H1 (cell line): ENCODE results near the gene PUSL1. TPM values are rescaled to one million over a fixed set of nuclear protein-coding genes. Genes with fewer than 3 reads are reported as not detected.

ENCODE experiments used
- BACH1 ChIP-seq: IDR thresholded peaks from 2 replicates; pipeline ENCODE4 v1.6.1; 2012; ENCODE audit warnings: low read length, improper control_type of control experiment
- CEBPB ChIP-seq: IDR thresholded peaks from 2 replicates; pipeline ENCODE4 v1.6.1; 2012; ENCODE audit warnings: low read depth, low read length
- CHD1 ChIP-seq: IDR thresholded peaks from 2 replicates; pipeline ENCODE4 v1.6.1; 2012; ENCODE audit warnings: low read depth, low read length, improper control_type of control experiment
- CHD2 ChIP-seq: IDR thresholded peaks from 2 replicates; pipeline ENCODE4 v1.6.1; 2012; ENCODE audit warnings: low read length, improper control_type of control experiment
- EGR1 ChIP-seq: IDR thresholded peaks from 2 replicates; pipeline ENCODE4 v1.6.1; 2011; ENCODE audit warnings: low read depth, low read length, borderline replicate concordance
- EP300 ChIP-seq, 2 experiments: IDR thresholded peaks; 1 replicate in 1 of 2; 2 replicates in 1 of 2; pipeline ENCODE4 v1.6.1; 2011 to 2012; ENCODE audit warnings: low read depth in 2 of 2, low read length in 2 of 2, mild to moderate bottlenecking in 2 of 2, borderline replicate concordance in 1 of 2, inconsistent platforms in 1 of 2, moderate library complexity in 1 of 2
- HDAC2 ChIP-seq, 2 experiments: fragments of 300-600 bp in 1 of 2; sonication (generic) in 1 of 2; IDR thresholded peaks; 2 replicates each; pipeline ENCODE4 v1.6.1; 2011 to 2012; ENCODE audit warnings: low read depth in 2 of 2, low read length in 2 of 2, mild to moderate bottlenecking in 2 of 2, moderate library complexity in 2 of 2, borderline replicate concordance in 1 of 2, inconsistent platforms in 1 of 2
- JUND ChIP-seq: IDR thresholded peaks from 2 replicates; pipeline ENCODE4 v1.6.1; 2011; ENCODE audit warnings: mild to moderate bottlenecking, improper control_type of control experiment, low read length
- KDM4A ChIP-seq: IDR thresholded peaks from one replicate; pipeline ENCODE4 v1.7.1; 2012; ENCODE audit warnings: low read depth, mild to moderate bottlenecking, moderate library complexity, low read length, inconsistent platforms; ENCODE audit not compliant: severe bottlenecking
- KDM5A ChIP-seq: fragments of 200-600 bp; IDR thresholded peaks from 2 replicates; pipeline ENCODE4 v1.7.1; 2012; ENCODE audit warnings: mild to moderate bottlenecking, low read length, inconsistent platforms, mixed read lengths
- POLR2AphosphoS5 ChIP-seq: IDR thresholded peaks from 2 replicates; pipeline ENCODE4 v1.6.1; 2011; ENCODE audit warnings: low read depth, low read length
- RAD21 ChIP-seq, 2 experiments: IDR thresholded peaks in 1 of 2; conservative IDR thresholded peaks in 1 of 2; 2 replicates each; pipeline ENCODE4 v1.6.1; 2011; ENCODE audit warnings: low read depth in 2 of 2, low read length in 2 of 2, improper control_type of control experiment in 1 of 2, inconsistent platforms in 1 of 2, mild to moderate bottlenecking in 1 of 2, moderate library complexity in 1 of 2
- RBBP5 ChIP-seq: IDR thresholded peaks from 2 replicates; pipeline ENCODE4 v1.7.1; 2012; ENCODE audit warnings: low read depth, mild to moderate bottlenecking, inconsistent platforms, low read length, moderate library complexity, borderline replicate concordance
- RFX5 ChIP-seq: IDR thresholded peaks from 2 replicates; pipeline ENCODE4 v1.6.1; 2011; ENCODE audit warnings: low read depth, low read length, improper control_type of control experiment, borderline replicate concordance
- RNF2 ChIP-seq: fragments of 200-900, 300-1000 bp; sonication (generic); IDR thresholded peaks from 2 replicates; pipeline ENCODE4 v1.7.1; 2016; ENCODE audit warnings: borderline replicate concordance, low read depth, mild to moderate bottlenecking, antibody characterized with exemption, low read length; ENCODE audit not compliant: poor library complexity, severe bottlenecking; ENCODE audit errors: missing control alignments
- RXRA ChIP-seq: IDR thresholded peaks from 2 replicates; pipeline ENCODE4 v1.6.1; 2011; ENCODE audit warnings: low read depth, mild to moderate bottlenecking, low read length, moderate library complexity; ENCODE audit not compliant: insufficient read depth
- SRF ChIP-seq: IDR thresholded peaks from 2 replicates; pipeline ENCODE4 v1.6.1; 2011; ENCODE audit warnings: mild to moderate bottlenecking, low read depth, low read length, moderate library complexity
- TAF7 ChIP-seq: optimal IDR thresholded peaks from 2 replicates; pipeline ENCODE3; 2011; ENCODE audit warnings: low read depth, mild to moderate bottlenecking, inconsistent platforms, low read length, moderate library complexity, borderline replicate concordance
- TBP ChIP-seq: IDR thresholded peaks from 2 replicates; pipeline ENCODE4 v1.6.1; 2011; ENCODE audit warnings: low read depth, low read length, improper control_type of control experiment
- TCF12 ChIP-seq: IDR thresholded peaks from 2 replicates; pipeline ENCODE4 v1.6.1; 2011; ENCODE audit warnings: low read depth, mild to moderate bottlenecking, low read length
- polyA plus RNA-seq, 7 experiments: library from polyadenylated mRNA; depleted of rRNA in 3 of 7; stranded (reverse) in 5 of 7; unstranded in 2 of 7; fragments of >200 nt in 5 of 7; fragments of 200-250 nt in 2 of 7; gene quantifications; 1 replicate in 5 of 7; 2 replicates in 1 of 7; 4 replicates in 1 of 7; pipeline versions ENCODE4 v1.2.1 to v1.2.3, GENCODE V29; 2011 to 2013; ENCODE audit warnings: missing spikeins in 2 of 7, mixed read lengths in 2 of 7
- total RNA-seq: library from RNA; stranded (reverse); fragmentation: NEBNext Ultra II Directional; extraction: Animal tissue kit (Norgen Biotek cat#: 25700); gene quantifications from 2 replicates; pipeline ENCODE4 v1.2.1, GENCODE V29; 2021

PUSL1 gene
- total and polyA plus RNA-seq, 2 of the 8 experiments (the other 6 are each of a cell fraction or from before 2014, with no cell fraction given), result 38.8 to 87.4 TPM

DNA sequence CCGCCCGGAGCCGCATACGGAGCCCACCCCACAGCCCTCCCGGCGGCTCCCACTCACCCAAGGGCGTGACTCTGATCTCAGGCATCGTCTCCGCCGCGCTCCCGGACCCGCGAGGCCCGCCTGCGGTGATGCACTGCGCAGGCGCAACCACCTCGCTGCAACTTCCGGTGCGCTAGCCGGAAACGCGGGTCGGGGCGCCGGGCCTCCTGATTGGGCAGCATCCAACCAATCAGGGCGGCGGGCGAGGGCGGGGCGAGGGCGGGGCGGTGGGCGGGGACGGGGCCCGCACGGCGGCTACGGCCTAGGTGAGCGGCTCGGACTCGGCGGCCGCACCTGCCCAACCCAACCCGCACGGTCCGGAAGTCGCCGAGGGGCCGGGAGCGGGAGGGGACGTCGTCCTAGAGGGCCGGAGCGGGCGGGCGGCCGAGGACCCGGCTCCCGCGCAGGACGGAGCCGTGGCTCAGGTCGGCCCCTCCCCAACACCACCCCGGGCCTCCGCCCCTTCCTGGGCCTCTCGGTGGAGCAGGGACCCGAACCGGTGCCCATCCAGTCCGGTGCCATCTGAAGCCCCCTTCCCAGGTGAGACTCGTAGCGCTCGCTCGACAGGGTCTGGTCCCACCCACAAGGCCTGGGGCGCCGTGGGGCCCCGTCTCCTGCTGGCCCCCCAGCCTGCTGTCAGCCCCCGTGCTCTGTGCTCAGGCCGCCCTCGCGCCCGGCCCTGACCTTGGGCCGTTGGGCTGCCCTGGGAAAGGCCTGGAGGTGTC is 16.3 kb downstream of the PUSL1 start, which contains the start of the genes CPTP and INTS11 (continued):
- TF ChIP-seq POLR2AphosphoS5 (peak; percentile 73; the same call in 1 of the 2 replicates), TBP (peak; percentile 44; the same call in 1 of the 2 replicates), CHD2 (no peak), RBBP5 (0 out of 2 replicates have a peak, but pooled peaks have one; percentile 52), EP300 (IDR thresholded peaks at IDR 0.05; ENCODE audit: borderline replicate concordance in 1 of 2, low read depth in 2 of 2, low read length in 2 of 2) (no peak), TCF12 (no peak), RFX5 (no peak), CHD1 (no peak), CEBPB (no peak), EGR1 (no peak), JUND (no peak), RAD21 (IDR thresholded peaks at IDR 0.05 in 1 of 2, conservative IDR thresholded peaks at IDR 0.05 in 1 of 2; ENCODE audit: low read depth in 2 of 2, low read length in 2 of 2) (no peak), RXRA (no peak), KDM4A (peak; percentile 87), SRF (no peak), BACH1 (no peak), KDM5A (no peak), TAF7 (peak; percentile 47), RNF2 (no peak), HDAC2 (IDR thresholded peaks at IDR 0.05; ENCODE audit: borderline replicate concordance in 1 of 2, low read depth in 2 of 2, low read length in 2 of 2) (no peak)
